Measurements from ENCODE around the gene CTSD.
"Not testable (repeated sequence)": the region's sequence is repeated elsewhere in the genome, so short reads cannot be mapped to it uniquely, and the experiment has no call there.

The CTSD gene

GRCh38 chr11:1805525-1805924, 41.8 kb upstream of the CTSD start:
- no peak for DNase-seq (ENCODE audit: extremely low spot score)
- no peak for TF ChIP-seq LEF1 (IDR thresholded peaks at IDR 0.05; ENCODE audit: borderline replicate concordance)
- TF ChIP-seq SUZ12 (IDR thresholded peaks at IDR 0.05) = no peak
- no peak for TF ChIP-seq CTBP1 (IDR thresholded peaks at IDR 0.05; ENCODE audit: borderline replicate concordance)
- no peak for TF ChIP-seq TARDBP (IDR thresholded peaks at IDR 0.05)
- no peak for TF ChIP-seq SP1 (IDR thresholded peaks at IDR 0.05)
- TF ChIP-seq ZNF384 (IDR thresholded peaks at IDR 0.05) = no peak
- no peak for TF ChIP-seq HDGF (IDR thresholded peaks at IDR 0.05; ENCODE audit: borderline replicate concordance)
- TF ChIP-seq ARNT (IDR thresholded peaks at IDR 0.05) = no peak
- ChIA-PET POLR2A (no interaction called here), CTCF (interaction anchor here (1.2 kb wide), 1 partner anchor 8 kb away, joined by 3 read pairs; no protein-coding TSS in a partner anchor)

DNA sequence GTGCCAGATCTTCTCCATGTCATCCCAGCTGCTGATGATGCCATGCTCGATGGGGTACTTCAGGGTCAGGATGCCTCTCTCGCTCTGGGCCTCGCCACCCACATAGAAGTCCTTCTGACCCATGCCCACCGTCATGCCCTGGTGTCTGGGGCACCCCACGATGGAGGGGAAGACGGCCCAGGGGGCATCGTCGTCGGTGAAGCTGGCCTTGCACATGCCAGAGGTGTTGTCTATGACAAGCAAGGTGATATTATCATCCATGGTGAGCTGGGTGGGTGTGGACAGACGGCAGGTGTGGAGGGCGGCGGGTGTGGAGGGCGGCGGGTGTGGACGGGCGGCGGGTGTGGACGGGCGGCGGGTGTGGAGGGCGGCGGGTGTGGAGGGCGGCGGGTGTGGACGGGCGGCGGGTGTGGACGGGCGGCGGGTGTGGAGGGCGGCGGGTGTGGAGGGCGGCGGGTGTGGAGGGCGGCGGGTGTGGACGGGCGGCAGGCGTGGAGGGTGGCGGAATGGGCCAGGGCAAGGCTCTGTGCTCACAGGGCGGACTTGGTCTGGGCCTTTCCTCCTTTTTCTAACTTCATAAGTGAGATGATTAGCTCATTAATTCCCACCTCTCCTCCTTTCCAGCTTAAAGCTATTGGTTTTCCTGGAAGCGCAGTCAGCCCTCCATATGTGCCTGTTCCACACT, 40.2 kb upstream of the CTSD start:
- DNase-seq (ENCODE audit: extremely low spot score); POLR2A ChIA-PET: not testable (repeated sequence)
- CTCF ChIA-PET = interaction anchor here (0.9 kb wide), 1 partner anchor 29 kb away, joined by 3 read pairs; no protein-coding TSS in a partner anchor

DNA sequence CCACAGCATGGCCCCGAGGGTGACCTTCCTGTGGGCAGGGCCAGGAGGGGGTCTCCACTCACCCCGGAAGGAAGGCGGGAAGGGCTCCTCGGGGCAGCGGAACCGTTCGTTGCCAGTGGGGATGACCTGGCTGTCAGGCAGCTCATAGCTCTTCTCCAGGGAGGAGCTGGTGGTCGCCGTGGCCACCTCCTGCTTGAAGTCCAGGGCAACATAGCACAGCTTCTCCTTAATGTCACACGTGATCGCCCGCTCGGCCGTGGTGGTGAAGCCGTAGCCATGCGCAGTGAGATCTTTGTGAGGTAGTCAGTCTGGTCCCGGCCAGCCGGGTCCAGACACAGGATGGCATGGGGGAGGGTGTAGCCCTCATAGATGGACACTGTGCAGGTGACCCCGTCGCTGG, 39.5 kb upstream of the CTSD start:
- no peak for DNase-seq (ENCODE audit: extremely low spot score)
- no peak for TF ChIP-seq L3MBTL2 (conservative IDR thresholded peaks at IDR 0.05)
- no peak for TF ChIP-seq FOXM1 (IDR thresholded peaks at IDR 0.05; ENCODE audit: borderline replicate concordance)
- TF ChIP-seq NFRKB (IDR thresholded peaks at IDR 0.05) = no peak
- TF ChIP-seq ELF4 (IDR thresholded peaks at IDR 0.05) = no peak
- no peak for TF ChIP-seq LEF1 (IDR thresholded peaks at IDR 0.05; ENCODE audit: borderline replicate concordance)
- no peak for TF ChIP-seq SUZ12 (IDR thresholded peaks at IDR 0.05)
- no peak for TF ChIP-seq BHLHE40 (IDR thresholded peaks at IDR 0.05; ENCODE audit: borderline replicate concordance)
- TF ChIP-seq CTBP1 (IDR thresholded peaks at IDR 0.05; ENCODE audit: borderline replicate concordance) = no peak
- CTCF ChIA-PET = no interaction called here
- POLR2A ChIA-PET = no interaction called here

DNA sequence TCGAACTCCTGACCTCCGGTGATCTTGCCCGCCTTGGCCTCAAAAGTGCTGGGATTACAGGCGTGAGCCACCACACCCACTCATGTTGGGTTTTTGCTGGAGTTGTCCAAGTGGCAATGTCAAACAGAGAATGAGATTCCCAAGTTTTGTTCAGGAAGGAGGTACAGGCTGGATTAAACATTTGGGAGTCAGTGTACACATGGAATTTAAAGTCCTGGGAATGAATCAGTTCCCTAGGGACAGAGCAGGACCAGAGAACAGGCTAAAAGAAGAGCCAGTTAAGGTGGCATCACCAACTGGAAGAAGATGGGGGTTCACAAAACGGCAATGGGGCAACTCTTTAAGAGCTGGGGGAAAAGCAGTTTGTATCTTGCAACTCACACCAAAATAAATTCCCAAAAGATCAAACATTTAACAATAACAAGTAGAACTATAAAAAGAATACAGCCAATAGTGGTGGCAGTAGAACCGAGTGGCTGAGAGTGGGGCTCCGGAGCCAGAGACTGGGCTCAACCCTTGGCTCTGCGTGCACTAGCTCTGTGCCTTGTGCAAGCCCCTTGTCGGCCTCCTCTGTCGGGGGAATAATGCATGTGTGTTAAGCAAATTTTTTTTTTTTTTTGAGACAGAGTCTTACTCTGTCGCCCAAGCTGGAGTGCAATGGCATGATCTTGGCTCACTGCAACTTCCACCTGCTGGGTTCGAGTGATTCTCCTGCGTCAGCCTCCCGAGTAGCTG, 33.8 kb upstream of the CTSD start:
- DNase-seq (ENCODE audit: extremely low spot score) = no peak
- ChIA-PET POLR2A (no interaction called here), CTCF (interaction anchor here (1.2 kb wide), 1 partner anchor 9 kb away, joined by 3 read pairs; no protein-coding TSS in a partner anchor)
- no peak for TF ChIP-seq CTBP1 (IDR thresholded peaks at IDR 0.05; ENCODE audit: borderline replicate concordance)
- TF ChIP-seq PKNOX1 (IDR thresholded peaks at IDR 0.05) = no peak
- TF ChIP-seq NFRKB (IDR thresholded peaks at IDR 0.05) = no peak
- no peak for TF ChIP-seq FOXK2 (IDR thresholded peaks at IDR 0.05)
- no peak for TF ChIP-seq LEF1 (IDR thresholded peaks at IDR 0.05; ENCODE audit: borderline replicate concordance)
- TF ChIP-seq ARNT (IDR thresholded peaks at IDR 0.05) = no peak
- no peak for TF ChIP-seq BHLHE40 (IDR thresholded peaks at IDR 0.05; ENCODE audit: borderline replicate concordance)
- TF ChIP-seq ELF4 (IDR thresholded peaks at IDR 0.05) = no peak
- TF ChIP-seq TARDBP (IDR thresholded peaks at IDR 0.05) = no peak
- no peak for TF ChIP-seq SP1 (IDR thresholded peaks at IDR 0.05)
- no peak for TF ChIP-seq SUZ12 (IDR thresholded peaks at IDR 0.05)
- TF ChIP-seq FOXM1 (IDR thresholded peaks at IDR 0.05; ENCODE audit: borderline replicate concordance) = no peak
- TF ChIP-seq FOXA1 (IDR thresholded peaks at IDR 0.05) = no peak

GRCh38 chr11:1796413-1797011, 32.8 kb upstream of the CTSD start:
- CTCF ChIA-PET = interaction anchor here (0.5 to 1.2 kb wide), 2 partner anchors 10 kb away, joined by 3 read pairs; no protein-coding TSS in a partner anchor
- POLR2A ChIA-PET = no interaction called here
- TF ChIP-seq CTBP1 (IDR thresholded peaks at IDR 0.05; ENCODE audit: borderline replicate concordance) (no peak), FOXA1 (IDR thresholded peaks at IDR 0.05) (no peak), NFRKB (IDR thresholded peaks at IDR 0.05) (no peak), ELF4 (IDR thresholded peaks at IDR 0.05) (no peak), TARDBP (IDR thresholded peaks at IDR 0.05) (no peak), BHLHE40 (IDR thresholded peaks at IDR 0.05; ENCODE audit: borderline replicate concordance) (no peak), LEF1 (IDR thresholded peaks at IDR 0.05; ENCODE audit: borderline replicate concordance) (no peak), FOXK2 (IDR thresholded peaks at IDR 0.05) (no peak), HDGF (IDR thresholded peaks at IDR 0.05; ENCODE audit: borderline replicate concordance) (no peak), ARNT (IDR thresholded peaks at IDR 0.05) (no peak), PKNOX1 (IDR thresholded peaks at IDR 0.05) (no peak), ZNF384 (IDR thresholded peaks at IDR 0.05) (no peak)
- no peak for DNase-seq (ENCODE audit: extremely low spot score)

DNA sequence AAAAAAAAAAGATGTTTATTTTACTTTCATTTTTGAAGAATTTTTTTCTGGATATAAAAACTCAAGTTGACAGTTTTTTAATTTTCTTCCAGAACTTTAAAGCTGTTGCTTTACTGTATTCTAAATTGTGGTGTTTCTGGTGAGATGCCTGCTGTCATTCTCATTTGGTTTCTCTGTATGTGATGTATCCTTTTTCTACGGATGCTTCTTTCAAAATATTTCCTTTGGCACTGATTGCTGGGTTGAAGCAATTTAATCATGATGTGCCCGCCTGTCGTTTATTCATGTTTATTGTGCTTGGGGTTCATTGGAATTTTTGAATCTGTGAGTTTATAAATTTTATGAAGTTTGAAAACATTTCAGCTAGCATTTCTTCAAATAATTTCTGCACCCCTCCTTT, 29.4 kb upstream of the CTSD start:
- CTCF ChIA-PET = interaction anchor here (0.6 kb wide), 1 partner anchor 113 kb away, joined by 4 read pairs; no protein-coding TSS in a partner anchor

More for the DNA sequence above, 29.4 kb upstream of the CTSD start:
- POLR2A ChIA-PET = no interaction called here
- DNase-seq (ENCODE audit: extremely low spot score) = no peak
- TF ChIP-seq FOXA1 (IDR thresholded peaks at IDR 0.05) (no peak), ELF4 (IDR thresholded peaks at IDR 0.05) (no peak), FOXK2 (IDR thresholded peaks at IDR 0.05) (no peak), ZNF384 (IDR thresholded peaks at IDR 0.05) (no peak), NFRKB (IDR thresholded peaks at IDR 0.05) (no peak), SUZ12 (IDR thresholded peaks at IDR 0.05) (no peak), PKNOX1 (IDR thresholded peaks at IDR 0.05) (no peak), ARNT (IDR thresholded peaks at IDR 0.05) (no peak), LEF1 (IDR thresholded peaks at IDR 0.05; ENCODE audit: borderline replicate concordance) (no peak), FOXM1 (IDR thresholded peaks at IDR 0.05; ENCODE audit: borderline replicate concordance) (no peak), SP1 (IDR thresholded peaks at IDR 0.05) (no peak), TARDBP (IDR thresholded peaks at IDR 0.05) (no peak), HDGF (IDR thresholded peaks at IDR 0.05; ENCODE audit: borderline replicate concordance) (no peak), BHLHE40 (IDR thresholded peaks at IDR 0.05; ENCODE audit: borderline replicate concordance) (no peak), CTBP1 (IDR thresholded peaks at IDR 0.05; ENCODE audit: borderline replicate concordance) (no peak)

All from HEK293T (cell line).